Brain microvascular endothelial cell (primary cell): ENCODE results near the gene ZXDC.

Experiments
- DNase-seq: peaks from one replicate; pipeline ENCODE4 v3.0.0-alpha.2; 2020
- H3K27ac ChIP-seq: fragments of 250-450 bp; sonication (Bioruptor Pico); 2 replicates; pipeline ENCODE4 v1.5.1; 2020; ENCODE audit warnings: mild to moderate bottlenecking, moderate library complexity
- H3K27me3 ChIP-seq: fragments of 250-450 bp; sonication (Bioruptor Pico); replicated peaks from 2 replicates; pipeline ENCODE4 v1.5.1; 2020; ENCODE audit warnings: mild to moderate bottlenecking
- H3K36me3 ChIP-seq: fragments of 250-450 bp; sonication (Bioruptor Pico); replicated peaks from 2 replicates; pipeline ENCODE4 v1.5.1; 2020; ENCODE audit warnings: mild to moderate bottlenecking
- H3K4me3 ChIP-seq: 2 replicates; pipeline ENCODE4 v1.5.1; 2011; ENCODE audit warnings: low read depth, mild to moderate bottlenecking, control low read depth, low read length, moderate library complexity
- in situ Hi-C: cut with HindIII; loops from 2 replicates; pipeline ENCODE4 v1.10.0; 2017; ENCODE audit warnings: low sequenced_read_pairs, low pct_ligation_motif_present
- TF ChIP-seq, protein P1 (sequence below): IDR thresholded peaks from 2 replicates; pipeline ENCODE4 v1.5.1; 2011; ENCODE audit warnings: low read depth, mild to moderate bottlenecking, moderate library complexity, low read length, control low read depth, inconsistent platforms; ENCODE audit errors: missing control alignments

The ZXDC gene, protein sequence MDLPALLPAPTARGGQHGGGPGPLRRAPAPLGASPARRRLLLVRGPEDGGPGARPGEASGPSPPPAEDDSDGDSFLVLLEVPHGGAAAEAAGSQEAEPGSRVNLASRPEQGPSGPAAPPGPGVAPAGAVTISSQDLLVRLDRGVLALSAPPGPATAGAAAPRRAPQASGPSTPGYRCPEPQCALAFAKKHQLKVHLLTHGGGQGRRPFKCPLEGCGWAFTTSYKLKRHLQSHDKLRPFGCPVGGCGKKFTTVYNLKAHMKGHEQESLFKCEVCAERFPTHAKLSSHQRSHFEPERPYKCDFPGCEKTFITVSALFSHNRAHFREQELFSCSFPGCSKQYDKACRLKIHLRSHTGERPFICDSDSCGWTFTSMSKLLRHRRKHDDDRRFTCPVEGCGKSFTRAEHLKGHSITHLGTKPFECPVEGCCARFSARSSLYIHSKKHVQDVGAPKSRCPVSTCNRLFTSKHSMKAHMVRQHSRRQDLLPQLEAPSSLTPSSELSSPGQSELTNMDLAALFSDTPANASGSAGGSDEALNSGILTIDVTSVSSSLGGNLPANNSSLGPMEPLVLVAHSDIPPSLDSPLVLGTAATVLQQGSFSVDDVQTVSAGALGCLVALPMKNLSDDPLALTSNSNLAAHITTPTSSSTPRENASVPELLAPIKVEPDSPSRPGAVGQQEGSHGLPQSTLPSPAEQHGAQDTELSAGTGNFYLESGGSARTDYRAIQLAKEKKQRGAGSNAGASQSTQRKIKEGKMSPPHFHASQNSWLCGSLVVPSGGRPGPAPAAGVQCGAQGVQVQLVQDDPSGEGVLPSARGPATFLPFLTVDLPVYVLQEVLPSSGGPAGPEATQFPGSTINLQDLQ

DNA sequence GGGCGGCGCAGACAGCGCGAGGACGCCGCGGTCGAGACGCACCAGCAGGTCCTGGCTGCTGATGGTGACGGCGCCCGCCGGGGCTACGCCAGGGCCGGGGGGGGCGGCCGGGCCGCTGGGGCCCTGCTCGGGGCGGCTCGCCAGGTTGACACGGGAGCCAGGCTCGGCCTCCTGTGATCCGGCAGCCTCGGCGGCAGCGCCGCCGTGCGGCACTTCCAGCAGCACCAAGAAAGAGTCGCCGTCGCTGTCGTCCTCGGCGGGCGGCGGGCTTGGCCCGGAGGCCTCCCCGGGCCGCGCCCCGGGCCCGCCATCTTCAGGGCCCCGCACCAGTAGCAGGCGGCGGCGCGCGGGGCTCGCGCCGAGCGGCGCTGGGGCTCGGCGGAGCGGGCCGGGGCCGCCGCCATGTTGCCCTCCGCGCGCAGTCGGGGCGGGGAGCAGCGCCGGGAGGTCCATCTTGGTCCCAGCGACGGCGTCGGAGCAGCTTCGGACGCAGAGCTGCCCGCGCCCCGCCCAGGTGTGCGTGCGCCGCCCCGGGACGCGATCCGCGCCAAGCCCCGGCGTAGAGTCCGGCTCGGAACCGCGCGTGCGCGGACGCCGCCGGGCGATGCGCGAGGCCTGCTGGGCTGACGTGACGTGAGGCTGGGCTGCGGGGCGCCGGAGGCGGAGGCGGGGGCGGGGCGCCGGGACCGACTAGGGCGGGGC, at the start of gene ZXDC:
Gene ZXDC (minus strand): TSS at position 479 of the 702 bp plus-strand sequence. CDS start 26 bp downstream, at position 453.
- peak; percentile 80 for DNase-seq
- H3K27me3 ChIP-seq, result no peaks in the 10 kb centered on the region
- peaks cover 3% of the 10 kb centered on the region for H3K36me3 ChIP-seq
- peak within 1 kb of the TSS; percentile 7 for H3K27ac ChIP-seq
- TF ChIP-seq, protein P1, sequence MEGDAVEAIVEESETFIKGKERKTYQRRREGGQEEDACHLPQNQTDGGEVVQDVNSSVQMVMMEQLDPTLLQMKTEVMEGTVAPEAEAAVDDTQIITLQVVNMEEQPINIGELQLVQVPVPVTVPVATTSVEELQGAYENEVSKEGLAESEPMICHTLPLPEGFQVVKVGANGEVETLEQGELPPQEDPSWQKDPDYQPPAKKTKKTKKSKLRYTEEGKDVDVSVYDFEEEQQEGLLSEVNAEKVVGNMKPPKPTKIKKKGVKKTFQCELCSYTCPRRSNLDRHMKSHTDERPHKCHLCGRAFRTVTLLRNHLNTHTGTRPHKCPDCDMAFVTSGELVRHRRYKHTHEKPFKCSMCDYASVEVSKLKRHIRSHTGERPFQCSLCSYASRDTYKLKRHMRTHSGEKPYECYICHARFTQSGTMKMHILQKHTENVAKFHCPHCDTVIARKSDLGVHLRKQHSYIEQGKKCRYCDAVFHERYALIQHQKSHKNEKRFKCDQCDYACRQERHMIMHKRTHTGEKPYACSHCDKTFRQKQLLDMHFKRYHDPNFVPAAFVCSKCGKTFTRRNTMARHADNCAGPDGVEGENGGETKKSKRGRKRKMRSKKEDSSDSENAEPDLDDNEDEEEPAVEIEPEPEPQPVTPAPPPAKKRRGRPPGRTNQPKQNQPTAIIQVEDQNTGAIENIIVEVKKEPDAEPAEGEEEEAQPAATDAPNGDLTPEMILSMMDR, result peak; percentile 47
- peak within 1 kb of the TSS; percentile 84 for H3K4me3 ChIP-seq
- in situ Hi-C loops, result no loop called here

DNA sequence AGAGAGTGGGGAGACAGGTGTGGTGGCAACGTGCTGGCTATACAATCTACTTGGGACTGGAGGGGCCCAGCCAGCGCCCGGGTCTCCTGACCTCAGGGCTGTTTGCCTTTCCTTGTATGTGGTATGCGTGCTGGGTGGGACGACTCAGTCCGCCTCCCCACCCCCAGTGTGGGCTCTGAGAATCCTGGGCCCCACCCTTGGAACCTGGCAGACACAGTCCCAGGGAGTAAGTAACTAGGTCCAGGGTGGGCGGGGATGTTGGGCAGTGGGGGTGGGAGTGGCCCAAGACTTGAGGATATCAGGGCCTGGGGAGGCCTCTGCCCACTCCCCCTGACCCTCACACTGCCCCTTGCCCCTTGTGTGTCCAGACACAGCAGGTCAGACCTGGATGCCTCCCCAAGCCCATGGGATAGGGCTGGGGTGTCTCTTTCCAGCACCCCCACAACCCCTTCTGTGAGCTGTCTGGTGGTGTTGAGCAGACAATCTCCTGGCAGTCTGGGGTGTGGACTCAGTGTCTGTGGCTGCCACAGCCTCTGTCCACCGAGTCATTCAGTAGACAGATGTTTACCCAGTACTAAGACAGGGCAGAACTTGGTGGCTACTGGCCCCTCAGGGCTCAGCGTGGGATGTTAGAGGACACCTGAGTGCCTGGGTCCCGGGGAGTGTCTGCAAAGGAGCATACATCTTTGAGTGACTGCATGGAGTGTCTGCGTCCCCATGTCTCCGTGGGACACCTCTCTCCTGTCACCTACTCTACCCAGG, 49.6 kb upstream of the ZXDC start:
- no peak overlapping the region for H3K27ac ChIP-seq
- no peak for DNase-seq
- TF ChIP-seq, protein P1, result no peak
- in situ Hi-C loops, result no loop called here
- peaks cover 13% of the 10 kb centered on the region for H3K27me3 ChIP-seq
- H3K36me3 ChIP-seq, result no peaks in the 10 kb centered on the region
- no peak overlapping the region for H3K4me3 ChIP-seq

DNA sequence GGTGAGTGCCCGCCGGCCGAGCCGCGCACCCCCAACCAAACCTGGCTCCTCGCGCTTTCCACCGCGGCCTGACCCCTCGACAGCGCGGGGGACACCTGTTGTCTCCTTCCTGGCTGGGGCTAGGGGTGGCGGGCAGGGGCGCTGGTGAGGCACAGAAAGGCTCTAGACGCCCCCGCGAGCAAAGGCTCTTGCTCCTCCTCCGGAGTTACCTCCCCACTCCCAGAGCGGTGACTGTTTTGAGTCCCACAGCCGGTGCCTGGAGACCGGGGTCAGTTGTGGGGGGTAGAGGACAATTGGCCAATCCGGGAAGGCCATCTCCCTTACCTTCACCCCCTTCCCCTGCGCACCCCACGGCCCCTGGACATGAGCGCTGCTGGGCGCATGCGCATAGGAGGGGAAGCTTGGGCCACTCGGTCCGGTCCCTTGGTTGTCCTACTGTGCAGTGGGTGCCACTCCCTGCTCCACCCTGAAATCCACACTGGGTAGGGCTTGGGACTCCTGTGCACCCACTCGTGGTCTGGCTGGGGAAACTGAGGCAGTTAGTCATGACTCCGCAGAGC, 48.8 kb upstream of the ZXDC start:
- in situ Hi-C loops, result no loop called here
- Histone ChIP-seq H3K27me3 (peaks cover 13% of the 10 kb centered on the region), H3K4me3 (no peak overlapping the region), H3K27ac (no peak overlapping the region), H3K36me3 (no peaks in the 10 kb centered on the region)
- TF ChIP-seq, protein P1, result no peak
- no peak for DNase-seq

DNA sequence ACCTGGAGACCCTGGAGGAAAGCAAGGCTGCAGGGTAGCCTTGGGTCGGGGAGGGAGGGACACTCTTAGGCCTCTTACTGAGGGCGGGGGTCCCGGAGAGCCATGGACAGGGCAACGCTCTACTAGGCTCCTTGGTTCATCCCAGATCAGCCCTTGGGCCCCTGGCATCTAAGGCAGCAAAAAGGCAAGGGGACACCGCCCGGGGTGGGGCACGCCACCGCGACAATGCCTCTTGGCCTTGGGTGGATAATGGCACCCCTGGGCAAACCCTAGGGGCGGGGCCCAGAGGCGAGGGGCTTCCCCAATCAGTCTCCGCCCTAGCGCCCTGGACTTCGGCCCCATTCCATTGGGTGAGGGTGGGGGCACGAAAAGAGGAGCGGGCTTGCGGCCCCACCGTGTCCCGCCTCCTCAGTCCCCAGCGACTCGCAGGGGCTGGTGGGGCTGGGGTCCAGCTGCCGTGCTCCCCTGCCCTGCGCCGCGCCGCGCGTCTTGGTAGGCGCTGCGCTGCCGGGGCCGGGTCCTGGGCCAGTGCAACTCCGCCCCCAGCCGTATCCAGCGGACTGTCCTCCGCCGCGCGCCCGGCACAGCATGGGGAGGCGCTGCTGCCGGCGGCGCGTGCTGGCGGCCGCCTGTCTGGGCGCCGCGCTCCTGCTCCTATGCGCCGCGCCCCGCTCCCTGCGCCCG, 48.2 kb upstream of the ZXDC start, which contains the start of gene CHST13:
Gene CHST13 (plus strand): TSS at position 411 of the 684 bp plus-strand sequence. CDS start 178 bp downstream, at position 589.
- in situ Hi-C loops, result no loop called here
- TF ChIP-seq, protein P1, result no peak
- Histone ChIP-seq H3K4me3 (peak within 1 kb of the TSS; percentile 9), H3K36me3 (no peaks in the 10 kb centered on the region), H3K27ac (no peak within 1 kb of the TSS), H3K27me3 (peaks cover 13% of the 10 kb centered on the region)
- no peak for DNase-seq
